Prostate gland (tissue), 2 donors: ENCODE measurements around the gene PIGH.

Experiments
- POLR2A ChIP-seq: fragments of 450-650 bp; IDR thresholded peaks from one replicate; pipeline ENCODE4 v1.6.1; 2016; ENCODE audit warnings: antibody characterized with exemption, mild to moderate bottlenecking
- POLR2AphosphoS5 ChIP-seq: sonication (generic); formaldehyde crosslinking; IDR thresholded peaks from one replicate; pipeline ENCODE4 v1.6.1; 2017; ENCODE audit warnings: antibody characterized with exemption
- TF ChIP-seq, protein P1 (sequence below), 4 experiments: fragments of 200-600 bp in 2 of 4; fragments of 450-650 bp in 2 of 4; sonication (generic) in 2 of 4; IDR thresholded peaks; 1 replicate in 3 of 4; 2 replicates in 1 of 4; pipeline ENCODE4 v1.5.1; 2016 to 2019; ENCODE audit warnings: antibody characterized with exemption in 4 of 4, mild to moderate bottlenecking in 2 of 4, moderate library complexity in 2 of 4

- TF ChIP-seq, protein P1, sequence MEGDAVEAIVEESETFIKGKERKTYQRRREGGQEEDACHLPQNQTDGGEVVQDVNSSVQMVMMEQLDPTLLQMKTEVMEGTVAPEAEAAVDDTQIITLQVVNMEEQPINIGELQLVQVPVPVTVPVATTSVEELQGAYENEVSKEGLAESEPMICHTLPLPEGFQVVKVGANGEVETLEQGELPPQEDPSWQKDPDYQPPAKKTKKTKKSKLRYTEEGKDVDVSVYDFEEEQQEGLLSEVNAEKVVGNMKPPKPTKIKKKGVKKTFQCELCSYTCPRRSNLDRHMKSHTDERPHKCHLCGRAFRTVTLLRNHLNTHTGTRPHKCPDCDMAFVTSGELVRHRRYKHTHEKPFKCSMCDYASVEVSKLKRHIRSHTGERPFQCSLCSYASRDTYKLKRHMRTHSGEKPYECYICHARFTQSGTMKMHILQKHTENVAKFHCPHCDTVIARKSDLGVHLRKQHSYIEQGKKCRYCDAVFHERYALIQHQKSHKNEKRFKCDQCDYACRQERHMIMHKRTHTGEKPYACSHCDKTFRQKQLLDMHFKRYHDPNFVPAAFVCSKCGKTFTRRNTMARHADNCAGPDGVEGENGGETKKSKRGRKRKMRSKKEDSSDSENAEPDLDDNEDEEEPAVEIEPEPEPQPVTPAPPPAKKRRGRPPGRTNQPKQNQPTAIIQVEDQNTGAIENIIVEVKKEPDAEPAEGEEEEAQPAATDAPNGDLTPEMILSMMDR (IDR thresholded peaks at IDR 0.05): no peak
- TF ChIP-seq POLR2AphosphoS5 (no peak), POLR2A (no peak)
Measured at GRCh38 chr14:67602995-67603545, 3.0 kb upstream of the PIGH start.
